ENCODE results near the gene NNAT. TPM values are rescaled to one million over a fixed set of nuclear protein-coding genes. Genes with fewer than 3 reads are reported as not detected.

Gene NNAT
- total RNA-seq, 1 donor from 2014 or later = 87.4 TPM

- no peak for TF ChIP-seq CTCF (IDR thresholded peaks at IDR 0.05; ENCODE audit: unreplicated experiment)
These were observed 26.7 kb upstream of the NNAT start for GRCh38 chr20:37494301-37494700.

GRCh38 chr20:37494796-37495195, 26.3 kb upstream of the NNAT start:
- H3K4me3 Mint-ChIP-seq (ENCODE audit: low read depth) = no peak overlapping the region
- no peaks in the 10 kb centered on the region for H3K9me3 Mint-ChIP-seq (ENCODE audit: low read depth)
- TF ChIP-seq CTCF (IDR thresholded peaks at IDR 0.05; ENCODE audit: unreplicated experiment) = no peak
- DNase-seq (ENCODE audit: low spot score, unreplicated experiment) = no peak
- peaks cover 4% of the 10 kb centered on the region for H3K27me3 Mint-ChIP-seq
- H3K36me3 Mint-ChIP-seq (ENCODE audit: insufficient read depth) = peaks cover 2% of the 10 kb centered on the region
- H3K27ac Mint-ChIP-seq = no peak overlapping the region
- peaks cover 6% of the 10 kb centered on the region for H3K4me1 Mint-ChIP-seq (ENCODE audit: low read depth)

More at GRCh38 chr20:37494301-37494700, 26.7 kb upstream of the NNAT start:
- DNase-seq (ENCODE audit: low spot score, unreplicated experiment) = no peak
- H3K9me3 Mint-ChIP-seq (ENCODE audit: low read depth) = no peaks in the 10 kb centered on the region
- H3K4me3 Mint-ChIP-seq (ENCODE audit: low read depth) = no peak overlapping the region
- H3K27me3 Mint-ChIP-seq = peaks cover 4% of the 10 kb centered on the region
- H3K4me1 Mint-ChIP-seq (ENCODE audit: low read depth) = peaks cover 6% of the 10 kb centered on the region
- peaks cover 2% of the 10 kb centered on the region for H3K36me3 Mint-ChIP-seq (ENCODE audit: insufficient read depth)
- no peak overlapping the region for H3K27ac Mint-ChIP-seq

GRCh38 chr20:37498066-37498665, 22.9 kb upstream of the NNAT start:
- Mint-ChIP-seq H3K9me3 (ENCODE audit: low read depth) (no peaks in the 10 kb centered on the region), H3K27me3 (no peaks in the 10 kb centered on the region), H3K4me3 (ENCODE audit: low read depth) (no peak overlapping the region), H3K4me1 (ENCODE audit: low read depth) (peaks cover 6% of the 10 kb centered on the region), H3K36me3 (ENCODE audit: insufficient read depth) (peaks cover 2% of the 10 kb centered on the region), H3K27ac (no peak overlapping the region)
- TF ChIP-seq CTCF (IDR thresholded peaks at IDR 0.05; ENCODE audit: unreplicated experiment) = no peak
- no peak for DNase-seq (ENCODE audit: low spot score, unreplicated experiment)

- H3K36me3 Mint-ChIP-seq (ENCODE audit: insufficient read depth) = peaks cover 2% of the 10 kb centered on the region
- no peak overlapping the region for H3K4me3 Mint-ChIP-seq (ENCODE audit: low read depth)
- no peak for DNase-seq (ENCODE audit: low spot score, unreplicated experiment)
- no peak overlapping the region for H3K27ac Mint-ChIP-seq
- TF ChIP-seq CTCF (IDR thresholded peaks at IDR 0.05; ENCODE audit: unreplicated experiment) = no peak
- no peaks in the 10 kb centered on the region for H3K27me3 Mint-ChIP-seq
- H3K9me3 Mint-ChIP-seq (ENCODE audit: low read depth) = no peaks in the 10 kb centered on the region
- H3K4me1 Mint-ChIP-seq (ENCODE audit: low read depth) = peaks cover 6% of the 10 kb centered on the region
These were observed 20.7 kb upstream of the NNAT start for GRCh38 chr20:37500311-37500710.

GRCh38 chr20:37501940-37502339, 19.1 kb upstream of the NNAT start:
- no peaks in the 10 kb centered on the region for H3K36me3 Mint-ChIP-seq (ENCODE audit: insufficient read depth)
- H3K4me3 Mint-ChIP-seq (ENCODE audit: low read depth) = no peak overlapping the region
- H3K27ac Mint-ChIP-seq = no peak overlapping the region
- no peaks in the 10 kb centered on the region for H3K27me3 Mint-ChIP-seq
- DNase-seq (ENCODE audit: low spot score, unreplicated experiment) = no peak
- H3K4me1 Mint-ChIP-seq (ENCODE audit: low read depth) = peaks cover 5% of the 10 kb centered on the region
- no peaks in the 10 kb centered on the region for H3K9me3 Mint-ChIP-seq (ENCODE audit: low read depth)
- TF ChIP-seq CTCF (IDR thresholded peaks at IDR 0.05; ENCODE audit: unreplicated experiment) = no peak

Data from progenitor cell of endocrine pancreas (in vitro differentiated cells).